Islet of Langerhans (tissue), 1 donor: Measurements from ENCODE around the gene POM121.
"Not testable (repeated sequence)": the region's sequence is repeated elsewhere in the genome, so short reads cannot be mapped to it uniquely, and the experiment has no call there.

Experiments used
- FAIRE-seq: peaks from one replicate; lab custom pipeline; 2011; peaks lifted over from hg19 to GRCh38; lab: Jason Lieb, UNC

Gene POM121

DNA sequence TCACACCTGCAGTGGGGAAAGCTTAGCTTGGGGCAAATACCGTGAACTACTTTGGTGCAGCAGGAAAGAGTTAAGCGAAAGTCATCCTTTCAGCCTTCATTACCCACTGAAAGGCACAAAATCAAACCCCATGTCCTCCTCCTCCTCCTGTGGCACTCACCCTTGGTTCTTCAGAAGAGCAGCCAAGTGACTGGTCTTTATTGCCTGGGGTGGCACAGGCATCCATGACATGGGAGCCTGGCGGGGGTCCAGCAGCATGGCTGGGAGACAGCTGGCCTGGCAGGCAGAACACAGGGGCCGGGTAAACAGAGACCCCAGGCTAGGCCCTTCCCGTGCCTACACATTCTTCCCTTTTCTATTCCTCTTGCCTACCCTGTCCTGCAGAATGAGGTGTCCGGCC lies 24.8 kb downstream of the POM121 start:
- not testable (repeated sequence) for FAIRE-seq

DNA sequence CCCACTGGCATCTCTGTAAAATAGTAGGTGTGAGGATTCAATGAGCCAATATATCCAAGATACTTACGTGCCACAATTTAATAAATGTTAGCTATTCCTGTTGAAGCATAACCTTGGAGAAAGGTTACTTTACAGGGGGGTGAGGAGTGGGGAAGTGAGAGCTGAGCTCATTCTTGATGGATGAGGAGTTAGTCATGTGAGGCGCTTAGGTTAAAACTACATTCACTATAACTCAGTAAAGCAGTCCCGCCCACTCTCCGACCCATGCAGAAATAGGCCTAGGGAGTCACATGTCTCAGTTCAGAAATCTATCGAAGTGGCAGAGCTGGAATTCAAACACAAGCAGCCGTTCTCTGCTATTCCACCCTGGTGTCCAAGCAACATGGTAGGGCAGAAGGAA lies 25.5 kb downstream of the POM121 start:
- not testable (repeated sequence) for FAIRE-seq

DNA sequence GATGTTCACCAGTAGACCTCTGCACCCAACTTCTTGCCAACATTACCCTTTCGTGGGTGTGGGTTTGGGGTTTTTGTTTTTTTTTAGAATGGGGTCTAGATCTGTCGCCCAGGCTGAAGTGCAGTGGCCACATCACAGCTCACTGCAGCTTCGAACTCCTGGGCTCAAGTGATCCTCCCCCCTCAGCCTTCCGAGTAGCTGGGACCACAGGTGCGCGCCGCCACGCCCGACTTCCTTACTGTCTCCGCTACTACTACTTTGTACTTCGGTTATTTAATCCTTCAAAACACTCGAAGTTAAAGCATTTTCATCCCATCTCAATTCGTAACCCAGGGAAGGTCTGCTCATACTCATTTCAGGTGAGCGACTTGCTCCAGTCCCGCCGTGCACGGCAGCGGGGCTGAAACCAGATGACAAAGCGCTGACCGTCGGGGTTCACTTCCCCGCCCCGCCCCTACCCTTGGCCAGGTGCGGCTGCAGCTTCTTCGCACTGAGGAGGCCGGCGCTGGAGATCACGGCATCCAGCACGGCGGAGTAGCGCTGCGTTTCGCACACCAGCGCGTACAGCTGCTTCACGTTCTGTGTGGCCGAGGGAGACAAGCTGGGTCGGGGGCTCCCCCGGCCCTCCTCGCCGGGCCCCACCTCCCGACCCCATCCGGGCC lies 29.1 kb downstream of the POM121 start:
- not testable (repeated sequence) for FAIRE-seq

DNA sequence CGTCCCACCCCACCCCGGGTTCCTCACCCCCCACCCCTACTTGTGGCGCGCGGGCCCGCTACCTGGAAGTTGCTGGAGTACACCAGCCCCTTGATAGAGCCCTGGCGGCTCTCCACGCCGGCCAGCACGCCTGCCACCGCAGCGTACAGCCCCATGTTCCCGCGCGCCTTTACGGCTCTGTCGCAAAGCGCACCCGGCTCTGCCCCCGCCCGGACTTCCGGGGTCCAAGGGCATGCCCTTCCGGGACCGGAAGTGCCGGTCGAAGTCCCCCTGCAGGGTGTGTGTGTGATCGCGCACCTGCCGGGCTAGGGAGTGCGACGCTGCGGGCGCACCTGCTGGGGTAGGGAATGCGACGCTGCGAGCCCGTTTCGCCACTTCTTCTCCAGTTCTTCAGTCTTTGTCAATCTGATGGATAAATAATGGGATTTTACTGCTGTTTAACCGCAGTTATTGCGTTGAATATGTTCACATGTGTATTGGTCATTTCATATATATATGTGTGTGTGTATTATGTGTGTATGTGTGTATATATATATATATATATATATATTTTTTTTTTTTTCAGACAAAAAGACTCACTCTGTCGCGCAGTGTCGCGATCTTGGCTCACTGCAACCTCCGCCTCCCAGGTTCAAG lies 29.8 kb downstream of the POM121 start:
- not testable (repeated sequence) for FAIRE-seq

DNA sequence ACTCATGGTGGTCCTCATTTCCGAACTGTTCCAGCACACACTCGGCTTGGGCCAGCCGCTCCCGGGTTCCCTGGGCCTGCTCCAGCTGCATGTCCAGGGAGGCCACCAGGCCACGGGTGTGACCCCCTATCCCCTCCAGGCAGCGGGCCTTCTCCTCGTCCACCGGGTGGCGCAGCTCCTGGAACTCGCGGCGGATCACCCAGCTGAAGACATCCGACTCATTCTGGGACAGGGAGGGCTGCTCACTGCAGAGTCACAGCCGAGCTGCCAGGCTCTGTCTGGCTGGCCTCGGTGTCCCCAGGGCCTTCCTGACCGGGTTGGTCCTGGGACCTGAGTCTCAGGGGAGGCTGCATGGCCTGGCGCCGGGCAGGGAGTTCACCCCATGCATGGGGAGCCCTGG lies 35.1 kb downstream of the POM121 start:
- FAIRE-seq: not testable (repeated sequence)

DNA sequence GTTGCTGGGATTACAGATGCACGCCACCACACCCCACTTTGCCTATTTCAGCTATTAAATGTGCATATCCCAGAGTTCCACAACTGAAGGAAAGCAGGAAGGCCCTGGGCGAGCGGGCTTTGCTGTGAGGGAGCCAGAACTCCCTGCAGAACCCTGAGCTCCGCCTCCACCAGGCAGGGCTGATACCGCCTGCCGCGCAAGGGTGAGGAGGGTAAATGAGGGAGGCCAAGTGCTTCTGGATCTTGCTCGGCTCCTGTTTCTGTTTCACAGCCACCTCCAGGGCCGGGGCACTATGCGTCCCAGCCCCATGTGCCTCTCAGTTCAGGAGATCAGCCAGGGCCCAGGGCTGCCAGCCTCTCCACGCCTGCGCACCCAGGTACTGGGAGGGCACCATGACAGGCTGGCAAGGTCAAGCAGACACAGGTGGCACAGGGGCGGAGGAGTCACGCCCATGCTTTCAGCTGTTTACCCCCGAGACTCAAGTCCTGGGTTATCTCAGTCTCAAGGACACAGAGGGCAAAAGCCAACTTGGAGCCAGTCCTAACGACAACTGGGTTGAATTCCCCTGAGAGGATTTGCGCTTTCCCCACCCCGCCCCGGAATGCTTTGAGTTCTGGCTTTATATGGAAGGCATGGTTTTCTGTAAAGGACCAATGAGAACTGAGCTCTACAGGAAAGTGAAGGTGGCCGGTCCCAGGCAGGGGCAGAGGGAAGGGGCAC lies 35.9 kb downstream of the POM121 start:
- FAIRE-seq: not testable (repeated sequence)

DNA sequence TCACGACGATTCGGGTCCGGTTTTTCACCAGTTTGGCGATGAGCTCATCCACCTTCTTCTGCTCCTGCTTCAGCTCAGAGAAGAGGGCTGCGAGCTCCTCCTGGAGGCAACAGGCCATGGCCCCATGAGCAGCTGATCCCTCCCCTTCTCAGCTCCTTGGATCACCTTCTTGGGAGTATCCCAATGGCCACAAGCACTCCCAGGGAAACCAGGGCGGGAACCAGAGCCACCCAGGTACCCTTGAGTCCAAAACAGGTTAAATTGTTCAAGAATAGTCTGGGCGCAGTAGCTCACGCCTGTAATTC lies 36.4 kb downstream of the POM121 start:
- FAIRE-seq: not testable (repeated sequence)

DNA sequence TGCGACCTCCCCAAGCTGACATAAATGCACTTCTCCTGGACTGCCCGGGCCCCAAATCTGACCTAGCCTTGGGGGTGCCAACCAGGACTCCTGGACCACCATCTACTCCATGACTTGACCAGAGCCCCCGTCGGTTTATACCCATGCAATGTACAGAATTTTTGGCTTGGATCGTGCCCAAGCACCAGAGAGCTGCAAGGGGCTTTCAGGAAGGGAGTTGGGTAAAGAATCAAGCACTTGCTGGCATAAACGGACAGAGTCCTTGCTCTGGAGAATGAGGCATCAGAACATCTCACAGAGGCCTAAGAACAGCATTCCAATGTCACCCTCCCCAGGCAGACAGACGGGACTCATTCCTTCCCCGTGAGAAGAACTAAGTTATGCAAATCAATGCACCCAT lies 38.2 kb downstream of the POM121 start:
- not testable (repeated sequence) for FAIRE-seq

DNA sequence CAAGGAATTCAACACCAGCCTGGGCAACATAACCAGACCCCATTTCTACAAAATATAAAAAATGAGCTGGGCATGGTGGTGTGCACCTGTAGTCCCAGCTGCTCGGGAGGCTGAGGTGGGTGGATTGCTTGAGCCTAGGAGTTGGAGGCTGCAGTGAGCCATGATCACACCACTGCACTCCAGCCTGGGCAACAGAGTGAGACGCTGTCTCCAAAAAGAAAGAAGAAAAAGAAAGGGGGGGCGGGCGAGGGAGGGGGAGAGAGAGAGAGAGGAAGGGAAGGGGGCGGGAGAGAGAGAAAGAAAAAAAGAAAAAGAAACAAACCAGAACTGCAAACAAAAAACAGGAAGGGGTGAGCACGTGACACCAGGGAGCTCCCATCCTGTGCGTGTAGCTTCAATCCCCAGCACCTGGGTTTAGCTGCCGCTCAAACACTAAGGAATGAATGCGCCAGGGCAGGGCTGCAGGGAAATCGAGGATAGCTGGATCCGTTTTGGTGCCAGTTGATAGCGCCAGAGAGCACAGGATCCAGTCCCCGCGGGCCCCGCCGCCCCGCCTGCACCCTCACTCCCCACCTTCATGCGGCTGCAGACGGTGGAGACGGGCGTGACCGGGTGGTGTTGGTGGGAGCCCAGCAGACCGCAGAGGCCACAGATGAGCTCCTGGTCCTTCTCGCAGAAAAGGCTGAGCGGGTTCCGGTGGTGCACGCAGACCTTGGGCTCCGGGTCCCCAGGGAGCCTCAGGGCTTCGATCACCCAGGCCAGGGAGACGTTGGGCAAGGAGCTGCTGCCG lies 40.5 kb downstream of the POM121 start:
- FAIRE-seq: not testable (repeated sequence)

DNA sequence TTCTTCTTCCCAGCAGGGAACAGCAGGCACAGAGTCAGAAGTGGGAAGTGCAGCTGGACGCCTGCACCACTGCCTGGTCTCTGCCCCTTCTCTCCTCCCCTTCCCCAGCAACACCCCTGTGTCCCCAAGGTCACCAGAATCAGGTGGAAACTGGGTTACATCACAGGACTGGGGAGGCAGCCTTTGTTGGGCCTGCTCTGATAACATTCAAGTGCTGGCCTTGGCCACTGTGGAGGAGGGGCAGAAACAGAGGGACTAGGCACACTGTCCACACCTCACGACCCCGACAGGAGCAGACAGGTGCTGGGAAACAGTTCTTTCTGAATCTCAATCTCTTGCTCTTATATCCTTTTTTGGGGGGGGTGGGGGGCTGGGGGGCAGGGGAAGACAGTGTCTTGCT lies 42.0 kb downstream of the POM121 start:
- not testable (repeated sequence) for FAIRE-seq

DNA sequence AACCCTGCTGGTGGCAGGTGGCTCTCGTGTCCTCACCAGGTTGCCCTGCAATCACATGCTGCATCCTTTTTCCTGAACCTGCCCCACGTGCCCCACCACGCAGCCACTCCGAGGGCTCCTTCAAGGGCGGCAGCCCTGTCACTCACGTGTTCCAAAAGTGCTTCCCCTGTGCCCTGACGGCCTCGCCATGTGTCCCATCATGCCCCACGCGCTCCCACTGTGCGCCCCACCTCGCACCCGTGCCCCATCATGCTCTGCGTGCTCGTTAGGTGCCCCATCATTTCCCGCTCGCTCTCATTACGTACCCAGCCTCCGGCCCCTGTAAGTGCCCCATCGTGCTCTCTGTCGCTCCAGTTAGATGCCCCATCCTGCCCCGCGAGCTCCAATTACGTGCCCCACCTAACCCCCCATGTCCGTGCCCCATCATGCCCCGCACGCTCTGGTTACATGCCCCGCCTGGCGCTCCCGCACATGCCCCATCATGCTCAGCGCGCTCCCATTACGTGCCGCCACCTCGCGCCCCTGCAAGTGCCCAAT lies 44.2 kb downstream of the POM121 start, which contains the start of gene TRIM74:
TRIM74 (minus strand) TSS at position 487 of the 537 bp plus-strand sequence. CDS start 3,309 bp downstream, outside the sequence.
- FAIRE-seq: not testable (repeated sequence)

DNA sequence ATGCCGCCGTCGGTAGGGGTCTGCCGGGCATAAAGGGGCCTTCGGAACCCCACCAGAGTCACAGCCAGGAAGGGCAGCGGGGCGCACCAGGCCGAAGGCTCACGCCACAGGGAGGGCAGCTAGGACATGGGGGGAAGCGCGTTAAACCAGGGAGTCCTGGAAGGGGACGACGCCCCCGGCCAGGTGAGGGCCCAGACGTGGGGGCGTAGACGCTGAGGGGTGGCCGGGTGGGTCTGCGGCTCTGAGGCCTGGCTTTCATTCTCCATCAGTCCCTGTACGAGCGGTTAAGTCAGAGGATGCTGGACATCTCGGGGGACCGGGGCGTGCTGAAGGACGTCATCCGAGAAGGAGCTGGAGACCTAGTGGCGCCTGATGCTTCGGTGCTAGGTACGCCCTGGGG lies 44.8 kb downstream of the POM121 start:
- FAIRE-seq: not testable (repeated sequence)

DNA sequence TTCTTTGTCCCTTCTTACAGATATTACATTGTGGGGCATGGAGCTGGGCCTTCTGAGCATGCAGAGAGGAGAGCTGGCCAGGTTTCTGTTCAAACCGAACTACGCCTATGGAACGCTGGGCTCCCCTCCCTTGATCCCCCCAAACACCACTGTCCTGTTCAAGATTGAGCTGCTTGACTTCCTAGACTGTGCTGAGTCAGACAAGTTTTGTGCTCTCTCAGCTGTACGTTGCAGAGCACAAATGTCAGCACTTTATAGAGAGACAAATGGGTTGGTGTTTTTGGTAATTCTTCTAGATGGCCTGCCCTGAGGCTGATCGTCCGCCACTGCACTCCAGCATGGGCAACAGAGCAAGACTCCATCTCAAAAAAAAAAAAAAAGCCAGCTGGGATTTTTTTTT lies 46.6 kb downstream of the POM121 start:
- not testable (repeated sequence) for FAIRE-seq

DNA sequence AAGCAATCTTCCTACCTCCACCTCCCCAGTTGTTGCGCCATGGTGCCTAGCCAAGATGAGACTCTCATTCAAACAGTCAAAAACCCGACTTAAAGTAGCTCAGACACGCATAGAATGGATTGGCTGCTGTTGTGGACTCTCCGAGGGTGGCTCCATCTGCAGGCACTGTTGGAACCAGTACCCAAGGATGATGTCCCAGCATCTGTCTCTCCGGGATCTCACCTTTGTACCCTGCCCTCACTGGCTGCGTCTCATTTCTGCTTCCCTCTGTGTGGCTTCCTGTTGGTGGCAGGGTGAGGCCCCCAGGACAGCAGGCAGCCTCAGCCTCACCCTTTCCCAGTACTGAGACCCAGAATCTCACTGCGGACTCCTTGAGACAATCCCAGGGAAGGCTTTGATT lies 49.9 kb downstream of the POM121 start:
- not testable (repeated sequence) for FAIRE-seq

DNA sequence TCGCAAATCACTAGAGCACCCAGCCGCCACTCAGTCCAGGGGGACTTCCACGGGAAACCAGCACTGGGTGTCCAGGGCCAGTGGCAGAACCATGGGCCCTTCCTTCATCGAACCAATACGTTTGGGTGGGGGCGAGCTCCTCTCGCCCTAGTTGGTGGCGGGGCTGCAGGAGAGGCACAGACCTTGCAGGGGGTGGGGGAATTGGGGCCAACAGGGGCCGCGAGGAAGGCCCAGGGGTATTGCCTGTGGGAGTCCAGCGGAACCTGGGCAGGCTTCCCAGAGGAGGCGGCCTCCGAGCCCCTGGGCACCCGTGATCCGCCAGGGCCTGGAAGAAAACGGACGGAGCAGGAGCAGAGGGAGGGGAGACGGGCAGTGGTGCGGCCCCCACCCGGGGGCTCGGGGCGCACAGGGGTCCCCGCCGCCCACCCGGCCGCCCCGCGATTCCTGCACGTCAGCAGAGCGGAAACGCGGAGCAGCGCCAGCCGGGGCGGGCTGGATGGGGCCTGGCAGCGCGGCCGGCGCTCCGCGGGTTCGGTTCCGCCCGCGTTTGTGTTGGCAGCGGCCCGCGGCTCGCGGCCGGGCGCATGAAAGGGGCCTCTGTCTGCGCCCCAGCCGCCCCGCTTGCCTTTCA lies 50.9 kb downstream of the POM121 start:
- FAIRE-seq: not testable (repeated sequence)

DNA sequence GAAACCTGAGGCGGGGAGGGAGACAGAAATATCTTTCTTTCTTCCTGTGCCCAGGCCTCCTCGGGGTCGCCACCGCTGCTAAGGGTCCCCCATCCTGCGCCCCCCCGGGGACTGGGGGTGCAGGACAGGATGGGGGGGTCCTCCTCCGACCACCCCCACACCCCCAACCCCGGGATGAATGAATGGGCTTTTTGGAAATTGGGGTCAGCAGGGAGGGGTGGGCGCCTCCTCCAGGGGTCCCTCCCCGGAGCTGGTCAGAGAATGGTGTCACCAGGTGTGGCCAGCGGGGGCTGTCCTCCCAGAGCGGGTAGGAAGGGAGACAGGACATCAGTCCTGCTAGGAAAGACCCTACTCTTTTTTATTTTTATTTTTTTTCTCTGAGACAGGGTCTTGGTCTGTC lies 51.5 kb downstream of the POM121 start:
- FAIRE-seq: not testable (repeated sequence)

DNA sequence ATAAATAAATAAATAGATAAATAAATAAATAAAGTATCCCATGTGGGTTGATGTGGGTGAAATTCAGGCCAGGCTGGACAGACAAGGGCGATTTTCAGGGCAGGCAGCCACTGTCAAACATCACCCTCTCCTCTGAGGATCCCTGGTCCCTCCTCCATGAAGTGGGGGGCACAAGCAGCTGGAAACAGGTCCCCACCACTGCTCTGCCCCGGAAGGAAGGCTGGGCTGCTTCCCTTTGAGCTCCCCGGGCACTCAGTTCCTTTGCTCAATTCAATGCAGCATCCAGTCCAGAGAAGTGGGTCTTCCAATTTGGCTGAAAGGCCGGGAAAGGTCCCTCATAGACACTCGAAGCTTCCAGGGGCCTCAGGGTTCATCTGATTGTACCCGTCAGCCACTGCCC lies 55.5 kb downstream of the POM121 start:
- not testable (repeated sequence) for FAIRE-seq

DNA sequence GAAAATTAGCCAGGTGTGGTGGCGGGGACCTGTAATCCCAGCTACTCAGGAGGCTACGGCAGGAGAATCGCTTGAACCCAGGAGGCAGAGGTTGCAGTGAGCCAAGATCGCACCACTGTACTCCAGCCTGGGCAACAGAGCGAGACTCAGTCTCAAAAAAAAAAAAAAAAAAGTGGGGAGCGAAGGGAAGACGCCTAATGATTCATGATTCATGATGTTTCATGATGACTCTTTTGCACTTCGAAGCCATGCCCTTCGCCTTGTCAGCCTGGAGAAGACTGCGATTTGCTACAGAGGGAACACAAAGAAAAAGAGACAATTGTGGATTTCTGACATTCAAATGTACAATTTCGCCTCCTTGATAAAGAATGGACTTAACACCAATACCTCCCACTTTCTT lies 57.2 kb downstream of the POM121 start:
- FAIRE-seq: not testable (repeated sequence)

DNA sequence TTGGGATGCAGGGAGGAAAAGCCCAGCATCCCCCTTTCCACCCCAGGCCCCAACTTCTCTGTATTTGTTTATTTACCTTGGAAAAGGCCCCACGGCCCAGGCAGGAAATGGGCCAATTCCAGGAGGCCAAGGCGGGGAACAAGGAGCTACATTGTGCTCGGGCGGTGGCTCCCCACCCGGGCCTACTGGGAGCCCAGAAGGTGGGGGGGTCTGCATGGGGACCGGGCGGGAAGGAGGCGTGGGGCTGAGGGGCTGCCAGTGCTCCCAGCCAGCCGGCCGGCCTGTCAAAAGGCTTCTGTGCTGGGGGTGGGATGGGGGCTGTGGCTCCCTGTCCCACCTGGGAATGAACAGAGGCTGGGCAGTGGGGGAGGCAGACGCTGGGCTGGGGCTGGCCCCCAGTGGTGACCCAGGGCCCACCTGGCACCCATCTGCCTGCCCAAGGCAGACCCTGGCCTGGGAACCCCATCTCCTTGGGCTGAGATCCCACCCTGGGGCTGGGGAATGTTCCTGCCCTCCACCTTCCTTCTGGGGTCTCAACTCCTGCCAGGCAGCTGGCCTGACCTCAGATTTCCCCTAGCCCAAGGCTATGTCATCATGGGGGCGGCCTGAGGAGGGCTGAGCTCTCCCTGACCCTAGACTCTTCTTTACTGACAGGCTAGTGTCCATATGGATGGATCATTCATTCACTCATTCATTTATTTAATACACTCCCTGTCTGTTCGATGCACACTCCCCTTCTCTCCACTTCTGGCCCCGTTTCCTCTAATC lies 65.4 kb downstream of the POM121 start:
- not testable (repeated sequence) for FAIRE-seq

DNA sequence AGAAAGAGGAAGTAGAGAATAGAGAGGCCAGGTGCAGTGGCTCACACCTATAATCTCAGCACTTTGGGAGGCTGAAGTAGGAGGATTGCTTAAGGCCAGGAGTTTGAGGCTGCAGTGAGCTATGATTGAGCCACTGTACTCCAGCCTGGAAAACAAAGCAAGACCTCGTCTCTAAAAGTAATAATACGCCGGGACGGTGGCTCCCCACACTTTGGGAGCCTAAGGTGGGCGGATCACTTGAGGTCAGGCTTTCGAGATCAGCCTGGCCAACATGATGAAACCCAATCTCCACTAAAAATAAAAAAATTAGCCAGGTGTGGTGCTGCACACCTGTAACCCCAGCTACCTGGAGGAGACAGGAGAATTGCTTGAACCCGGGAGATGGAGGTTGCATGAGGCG lies 70.6 kb downstream of the POM121 start:
- not testable (repeated sequence) for FAIRE-seq

DNA sequence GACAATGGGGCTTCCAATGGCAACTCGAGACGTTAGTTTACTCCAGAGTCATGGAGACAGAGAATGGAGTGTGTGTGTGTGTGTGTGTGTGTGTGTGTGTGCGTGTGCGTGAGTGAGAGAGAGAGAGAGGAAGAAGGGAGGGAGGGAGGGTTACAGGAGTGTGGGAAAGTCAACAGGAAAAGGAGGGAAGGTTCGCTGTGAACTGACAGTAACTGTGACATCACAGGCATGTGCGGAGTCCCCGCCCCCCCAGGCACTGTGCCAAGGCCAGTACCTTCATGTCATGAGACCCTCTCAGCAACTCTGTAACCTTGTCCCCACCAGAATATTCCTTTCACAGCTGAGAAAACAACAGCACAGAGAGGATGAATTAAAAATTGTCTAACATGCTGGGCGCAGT lies 72.6 kb downstream of the POM121 start:
- FAIRE-seq: not testable (repeated sequence)
